GM12878 (cell line): ENCODE data around the gene TAF3. TPM values are rescaled to one million over a fixed set of nuclear protein-coding genes. Genes with fewer than 3 reads are reported as not detected.

Experiments
- ATAC-seq: fragments of 200-7000 bp; cut with Tn5 transposase; 3 replicates; pipeline ENCODE4 v1.9.1; 2020; ENCODE audit warnings: mild to moderate bottlenecking, moderate library complexity
- BruUV-seq: library from RNA; stranded (reverse); fragments of 400-500 nt; replicated peaks from 2 replicates; lab custom pipeline; 2021; lab: Mats Ljungman, UMichigan
- CTCF ChIA-PET: fragments of 300-600 bp; sonication (Branson Sonifier 250); formaldehyde crosslinking; extraction: SDS; loops from one replicate; lab custom pipeline; 2021; ENCODE audit warnings: inconsistent platforms; lab: Yijun Ruan, JAX
- POLR2A ChIA-PET: fragments of 350-600 bp; formaldehyde crosslinking; extraction: SDS; loops from one replicate; lab custom pipeline; 2021; ENCODE audit warnings: inconsistent platforms; lab: Charles Lee
- RAD21 ChIA-PET: fragments of 300-600 bp; sonication (Branson Sonifier 250); formaldehyde crosslinking; loops from one replicate; lab custom pipeline; 2023; ENCODE audit warnings: antibody characterized with exemption; ENCODE audit not compliant: unreplicated experiment; lab: Charles Lee
- SMC1A ChIA-PET: fragments of 300-600 bp; sonication (Branson Sonifier 250); formaldehyde crosslinking; loops from one replicate; lab custom pipeline; 2023; ENCODE audit not compliant: unreplicated experiment, uncharacterized antibody; lab: Charles Lee
- DNase-seq: peaks from one replicate; pipeline ENCODE4 v3.0.0-alpha.2; 2011; ENCODE audit warnings: low read depth, low spot score
- FAIRE-seq: peaks from 3 replicates; lab custom pipeline; 2011; peaks lifted over from hg19 to GRCh38; lab: Jason Lieb, UNC
- H2AFZ ChIP-seq: 2 replicates; pipeline ENCODE4 v1.6.0; 2011; ENCODE audit warnings: low read depth, low read length, control low read depth; ENCODE audit not compliant: control insufficient read depth
- H3K27ac ChIP-seq: 2 replicates; pipeline ENCODE4 v1.5.1; 2011; ENCODE audit warnings: control low read depth; ENCODE audit not compliant: control insufficient read depth, insufficient read depth
- H3K27me3 ChIP-seq, 2 experiments: replicated peaks in 1 of 2; 2 replicates each; pipeline versions ENCODE4 v1.6.0 to v1.6.1; 2011; ENCODE audit warnings: low read length in 1 of 2; ENCODE audit not compliant: control insufficient read depth in 2 of 2, insufficient read depth in 2 of 2
- H3K36me3 ChIP-seq, 2 experiments: 2 replicates each; pipeline ENCODE4 v1.5.1; 2011; ENCODE audit warnings: low read length in 1 of 2; ENCODE audit not compliant: control insufficient read depth in 2 of 2, insufficient read depth in 2 of 2
- H3K4me1 ChIP-seq: 2 replicates; pipeline ENCODE4 v1.6.1; 2011; ENCODE audit warnings: mild to moderate bottlenecking, low read length, moderate library complexity, mixed read lengths; ENCODE audit not compliant: control insufficient read depth, insufficient read depth
- H3K4me2 ChIP-seq: 2 replicates; pipeline ENCODE4 v1.6.0; 2011; ENCODE audit warnings: control low read depth; ENCODE audit not compliant: control insufficient read depth, insufficient read depth
- H3K4me3 ChIP-seq: fragments of 200-600 bp; sonication (generic); 2 replicates; pipeline ENCODE4 v1.5.1; 2016
- H3K79me2 ChIP-seq: 2 replicates; pipeline ENCODE4 v1.6.0; 2011; ENCODE audit warnings: low read length; ENCODE audit not compliant: control insufficient read depth, insufficient read depth
- H3K9ac ChIP-seq: 2 replicates; pipeline ENCODE4 v1.8.0; 2011; ENCODE audit warnings: low read length, control low read depth, mixed read lengths; ENCODE audit not compliant: control insufficient read depth, insufficient read depth
- H3K9me3 ChIP-seq: replicated peaks from 3 replicates; pipeline ENCODE4 v1.5.1; 2011; ENCODE audit warnings: mild to moderate bottlenecking, low read length; ENCODE audit not compliant: control insufficient read depth, insufficient read depth
- H4K20me1 ChIP-seq: 2 replicates; pipeline ENCODE4 v1.6.0; 2011; ENCODE audit not compliant: control insufficient read depth, insufficient read depth
- FOS ChIP-seq: IDR thresholded peaks from 3 replicates; pipeline ENCODE4 v1.6.1; 2011; ENCODE audit warnings: borderline replicate concordance; ENCODE audit not compliant: insufficient read length; ENCODE audit errors: extremely low read depth
- MXI1 ChIP-seq: fragments of 150-350 bp; IDR thresholded peaks from 2 replicates; pipeline ENCODE4 v1.6.1; 2011; ENCODE audit warnings: low read depth, mild to moderate bottlenecking, inconsistent platforms, low read length, improper control_type of control experiment
- SUZ12 ChIP-seq: fragments of 200-600 bp; sonication (generic); IDR thresholded peaks from one replicate; pipeline ENCODE4 v1.6.1; 2018; ENCODE audit warnings: antibody characterized with exemption, mild to moderate bottlenecking; ENCODE audit not compliant: unreplicated experiment
- WGBS: methylation state at CpG from one replicate; pipeline ENCODE4 v1.1.6; 2016; ENCODE audit warnings: low lambda C conversion rate; ENCODE audit not compliant: insufficient replicate concordance, insufficient coverage; ENCODE audit errors: missing lambda C conversion rate; 5-methylcytosine and 5-hydroxymethylcytosine counted together
- in situ Hi-C: fragments of 300-500 bp; cut with MboI; formaldehyde crosslinking; loops from 9 replicates; pipeline ENCODE4 v1.14.3; 2018; ENCODE audit warnings: mixed read lengths
- intact Hi-C: fragments of 100-400 bp; cut with micrococcal nuclease; formaldehyde crosslinking; loops from one replicate; pipeline ENCODE4 v1.14.2; 2022; ENCODE audit not compliant: unreplicated experiment
- polyA plus RNA-seq, 11 experiments: library from polyadenylated mRNA; depleted of rRNA in 4 of 11; unstranded in 6 of 11; stranded (reverse) in 5 of 11; fragments of >200 nt; fragmentation: Nextera tagmentation in 4 of 11; fragmentation: Illumina TruSeq in 1 of 11; extraction: Ambion mirVana in 4 of 11; extraction: Trizol in 1 of 11; gene quantifications; 1 replicate in 1 of 11; 2 replicates in 10 of 11; pipeline versions ENCODE4 v1.2.1 to v1.2.3, GENCODE V29; 2011 to 2016; ENCODE audit warnings: inconsistent platforms in 2 of 11, missing spikeins in 2 of 11, low read depth in 1 of 11
- total RNA-seq, 4 experiments: library from RNA; depleted of rRNA in 3 of 4; stranded (reverse); fragments of >200 nt in 3 of 4; fragmentation: Illumina TruSeq in 1 of 4; extraction: Trizol in 1 of 4; gene quantifications; 2 replicates each; pipeline versions ENCODE4 v1.2.1 to v1.2.3, GENCODE V29; 2013 to 2021
- TF ChIP-seq, protein P1 (sequence below): fragments of 450-650 bp; IDR thresholded peaks from 2 replicates; pipeline ENCODE4 v1.6.1; 2017; ENCODE audit warnings: mild to moderate bottlenecking, moderate library complexity

The TAF3 gene
- total and polyA plus RNA-seq, 10 of the 15 experiments (the other 5 are each of a cell fraction or from before 2014, with no cell fraction given): 2.0 to 10.1 (median 3.7) TPM

GRCh38 chr10:8037941-8038894 lies 219.9 kb downstream of the TAF3 start:
- Histone ChIP-seq H3K79me2 (no peaks in the 10 kb centered on the region), H2AFZ (no peak overlapping the region), H3K4me3 (no peak overlapping the region), H3K4me1 (no peaks in the 10 kb centered on the region), H3K36me3 (no peaks in the 10 kb centered on the region), H3K27ac (no peak overlapping the region), H3K9ac (no peak overlapping the region), H3K27me3 (peaks cover 24 to 38% of the 10 kb centered on the region in 2 experiments), H3K9me3 (no peaks in the 10 kb centered on the region), H3K4me2 (no peak overlapping the region), H4K20me1 (no peaks in the 10 kb centered on the region)
- DNase-seq: no peak
- no TSS peak for BruUV-seq
- RAD21 ChIA-PET: no interaction called here
- SMC1A ChIA-PET: no interaction called here
- POLR2A ChIA-PET: no interaction called here
- in situ Hi-C loops (loop anchor here (25.0 kb wide), 1 partner anchor 1174 kb away; no protein-coding TSS in a partner anchor), intact Hi-C loops (no loop called here)
- CTCF ChIA-PET: no interaction called here
- ATAC-seq: 0 out of 3 replicates have a peak, but pooled peaks have one; percentile 27
- FAIRE-seq: no peak
- TF ChIP-seq, protein P1, sequence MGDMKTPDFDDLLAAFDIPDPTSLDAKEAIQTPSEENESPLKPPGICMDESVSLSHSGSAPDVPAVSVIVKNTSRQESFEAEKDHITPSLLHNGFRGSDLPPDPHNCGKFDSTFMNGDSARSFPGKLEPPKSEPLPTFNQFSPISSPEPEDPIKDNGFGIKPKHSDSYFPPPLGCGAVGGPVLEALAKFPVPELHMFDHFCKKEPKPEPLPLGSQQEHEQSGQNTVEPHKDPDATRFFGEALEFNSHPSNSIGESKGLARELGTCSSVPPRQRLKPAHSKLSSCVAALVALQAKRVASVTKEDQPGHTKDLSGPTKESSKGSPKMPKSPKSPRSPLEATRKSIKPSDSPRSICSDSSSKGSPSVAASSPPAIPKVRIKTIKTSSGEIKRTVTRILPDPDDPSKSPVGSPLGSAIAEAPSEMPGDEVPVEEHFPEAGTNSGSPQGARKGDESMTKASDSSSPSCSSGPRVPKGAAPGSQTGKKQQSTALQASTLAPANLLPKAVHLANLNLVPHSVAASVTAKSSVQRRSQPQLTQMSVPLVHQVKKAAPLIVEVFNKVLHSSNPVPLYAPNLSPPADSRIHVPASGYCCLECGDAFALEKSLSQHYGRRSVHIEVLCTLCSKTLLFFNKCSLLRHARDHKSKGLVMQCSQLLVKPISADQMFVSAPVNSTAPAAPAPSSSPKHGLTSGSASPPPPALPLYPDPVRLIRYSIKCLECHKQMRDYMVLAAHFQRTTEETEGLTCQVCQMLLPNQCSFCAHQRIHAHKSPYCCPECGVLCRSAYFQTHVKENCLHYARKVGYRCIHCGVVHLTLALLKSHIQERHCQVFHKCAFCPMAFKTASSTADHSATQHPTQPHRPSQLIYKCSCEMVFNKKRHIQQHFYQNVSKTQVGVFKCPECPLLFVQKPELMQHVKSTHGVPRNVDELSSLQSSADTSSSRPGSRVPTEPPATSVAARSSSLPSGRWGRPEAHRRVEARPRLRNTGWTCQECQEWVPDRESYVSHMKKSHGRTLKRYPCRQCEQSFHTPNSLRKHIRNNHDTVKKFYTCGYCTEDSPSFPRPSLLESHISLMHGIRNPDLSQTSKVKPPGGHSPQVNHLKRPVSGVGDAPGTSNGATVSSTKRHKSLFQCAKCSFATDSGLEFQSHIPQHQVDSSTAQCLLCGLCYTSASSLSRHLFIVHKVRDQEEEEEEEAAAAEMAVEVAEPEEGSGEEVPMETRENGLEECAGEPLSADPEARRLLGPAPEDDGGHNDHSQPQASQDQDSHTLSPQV: no peak
- no peak for TF ChIP-seq FOS
- no peak for TF ChIP-seq MXI1
- TF ChIP-seq SUZ12: peak; percentile 0
- 18% methylated on average over 22 of the region's 22 CpGs for WGBS
